Neural crest cell (in vitro differentiated cells): ENCODE results near the gene LENG1. TPM values are rescaled to one million over a fixed set of nuclear protein-coding genes. Genes with fewer than 3 reads are reported as not detected.

Source experiments
- DNase-seq: peaks from one replicate; pipeline ENCODE4 v3.0.0; 2021; ENCODE audit warnings: low read depth, mixed read lengths, low spot score
- H3K27ac Mint-ChIP-seq: one replicate; pipeline ENCODE4 v1.8.0; 2021; ENCODE audit warnings: mild to moderate bottlenecking, mixed read lengths; ENCODE audit not compliant: unreplicated experiment
- H3K27me3 Mint-ChIP-seq: 2 replicates; pipeline ENCODE4 v1.8.0; 2021; ENCODE audit warnings: low read depth, mild to moderate bottlenecking, mixed read lengths
- H3K36me3 Mint-ChIP-seq: 2 replicates; pipeline ENCODE4 v1.8.0; 2021; ENCODE audit warnings: low read depth, mild to moderate bottlenecking, mixed read lengths
- H3K4me1 Mint-ChIP-seq: 2 replicates; pipeline ENCODE4 v1.8.0; 2021; ENCODE audit warnings: mixed read lengths
- H3K4me3 Mint-ChIP-seq: one replicate; pipeline ENCODE4 v1.8.0; 2021; ENCODE audit warnings: mild to moderate bottlenecking, mixed read lengths
- H3K9me3 Mint-ChIP-seq: 2 replicates; pipeline ENCODE4 v1.8.0; 2021; ENCODE audit warnings: mixed read lengths
- total RNA-seq: library from RNA; stranded (reverse); gene quantifications from 2 replicates; pipeline ENCODE4 v1.2.1, GENCODE V29; 2021
- TF ChIP-seq, protein P1 (sequence below): fragments of 200-600 bp; sonication (generic); conservative IDR thresholded peaks from 2 replicates; pipeline ENCODE4 v1.5.0; 2021; ENCODE audit warnings: antibody characterized with exemption, mild to moderate bottlenecking

Gene LENG1
- total RNA-seq, 1 donor from 2014 or later: 5.9 TPM

GRCh38 chr19:54206030-54206830, 46.7 kb upstream of the LENG1 start:
- Mint-ChIP-seq H3K4me3 (peak overlapping the region; percentile 99), H3K36me3 (peaks cover 54% of the 10 kb centered on the region), H3K27ac (no peak overlapping the region), H3K27me3 (peaks cover 19% of the 10 kb centered on the region), H3K9me3 (no peaks in the 10 kb centered on the region), H3K4me1 (peaks cover 75% of the 10 kb centered on the region)
- TF ChIP-seq, protein P1, sequence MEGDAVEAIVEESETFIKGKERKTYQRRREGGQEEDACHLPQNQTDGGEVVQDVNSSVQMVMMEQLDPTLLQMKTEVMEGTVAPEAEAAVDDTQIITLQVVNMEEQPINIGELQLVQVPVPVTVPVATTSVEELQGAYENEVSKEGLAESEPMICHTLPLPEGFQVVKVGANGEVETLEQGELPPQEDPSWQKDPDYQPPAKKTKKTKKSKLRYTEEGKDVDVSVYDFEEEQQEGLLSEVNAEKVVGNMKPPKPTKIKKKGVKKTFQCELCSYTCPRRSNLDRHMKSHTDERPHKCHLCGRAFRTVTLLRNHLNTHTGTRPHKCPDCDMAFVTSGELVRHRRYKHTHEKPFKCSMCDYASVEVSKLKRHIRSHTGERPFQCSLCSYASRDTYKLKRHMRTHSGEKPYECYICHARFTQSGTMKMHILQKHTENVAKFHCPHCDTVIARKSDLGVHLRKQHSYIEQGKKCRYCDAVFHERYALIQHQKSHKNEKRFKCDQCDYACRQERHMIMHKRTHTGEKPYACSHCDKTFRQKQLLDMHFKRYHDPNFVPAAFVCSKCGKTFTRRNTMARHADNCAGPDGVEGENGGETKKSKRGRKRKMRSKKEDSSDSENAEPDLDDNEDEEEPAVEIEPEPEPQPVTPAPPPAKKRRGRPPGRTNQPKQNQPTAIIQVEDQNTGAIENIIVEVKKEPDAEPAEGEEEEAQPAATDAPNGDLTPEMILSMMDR: no peak
- DNase-seq: no peak

DNA sequence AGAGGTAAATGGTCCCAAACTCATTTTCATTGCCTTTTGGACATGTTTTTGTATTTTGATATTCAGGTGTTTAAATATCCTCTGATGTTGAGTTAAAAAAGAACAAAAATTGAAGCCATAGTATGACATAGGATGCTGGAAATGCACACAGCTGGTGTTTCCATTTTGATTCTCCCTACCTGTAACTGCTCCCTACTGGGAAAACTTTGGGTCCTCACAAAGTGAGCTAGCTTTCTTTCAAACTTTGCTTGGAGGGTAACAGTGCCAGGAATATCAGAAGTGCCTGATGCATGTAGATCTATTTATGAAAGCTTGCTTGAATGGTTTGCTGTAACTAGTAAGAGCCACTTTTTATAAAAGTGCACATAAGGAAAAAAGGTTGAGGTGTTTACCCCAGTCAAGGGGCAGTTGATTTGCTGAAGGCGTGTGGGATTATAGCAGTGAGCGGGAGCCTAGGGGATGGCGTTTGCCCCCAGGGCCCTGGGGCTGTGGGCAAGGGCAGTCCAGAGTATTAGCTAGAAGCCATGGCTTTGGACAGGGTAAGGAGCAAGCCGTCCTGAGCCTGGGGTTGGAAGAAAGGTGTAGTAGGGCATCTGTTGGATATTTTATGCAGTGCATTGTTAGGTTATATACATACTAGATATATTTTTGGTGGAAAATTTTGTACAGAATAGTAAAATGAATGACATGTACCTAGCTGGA, 45.4 kb upstream of the LENG1 start:
- peak overlapping the region; percentile 99 for H3K4me3 Mint-ChIP-seq
- no peaks in the 10 kb centered on the region for H3K9me3 Mint-ChIP-seq
- no peak for DNase-seq
- peaks cover 50% of the 10 kb centered on the region for H3K36me3 Mint-ChIP-seq
- H3K27me3 Mint-ChIP-seq: peaks cover 15% of the 10 kb centered on the region
- peak overlapping the region; percentile 10 for H3K27ac Mint-ChIP-seq
- TF ChIP-seq, protein P1: no peak
- peaks cover 76% of the 10 kb centered on the region for H3K4me1 Mint-ChIP-seq

- H3K27ac Mint-ChIP-seq: peak overlapping the region; percentile 43
- peaks cover 62% of the 10 kb centered on the region for H3K4me1 Mint-ChIP-seq
- TF ChIP-seq, protein P1: no peak
- H3K9me3 Mint-ChIP-seq: no peaks in the 10 kb centered on the region
- H3K27me3 Mint-ChIP-seq: peaks cover 5% of the 10 kb centered on the region
- peak overlapping the region; percentile 99 for H3K4me3 Mint-ChIP-seq
- peaks cover 45% of the 10 kb centered on the region for H3K36me3 Mint-ChIP-seq
- DNase-seq: no peak
These were observed 43.7 kb upstream of the LENG1 start for GRCh38 chr19:54203151-54203611.

- Mint-ChIP-seq H3K27ac (no peak overlapping the region), H3K4me1 (peaks cover 54% of the 10 kb centered on the region), H3K9me3 (no peaks in the 10 kb centered on the region), H3K4me3 (peak overlapping the region; percentile 99), H3K27me3 (peaks cover 5% of the 10 kb centered on the region), H3K36me3 (peaks cover 39% of the 10 kb centered on the region)
- DNase-seq: no peak
- TF ChIP-seq, protein P1: no peak
These were observed 42.5 kb upstream of the LENG1 start for GRCh38 chr19:54201980-54202379.

GRCh38 chr19:54201172-54201701, 41.7 kb upstream of the LENG1 start:
- Mint-ChIP-seq H3K4me3 (peak overlapping the region; percentile 99), H3K27me3 (peaks cover 5% of the 10 kb centered on the region), H3K4me1 (peaks cover 54% of the 10 kb centered on the region), H3K27ac (peak overlapping the region; percentile 100), H3K9me3 (no peaks in the 10 kb centered on the region), H3K36me3 (peaks cover 36% of the 10 kb centered on the region)
- TF ChIP-seq, protein P1: no peak
- no peak for DNase-seq
